ENCODE results near the gene CAMKK1.

CAMKK1 gene

GRCh38 chr17:3923466-3924190 lies 30.8 kb upstream of the CAMKK1 start:
- Histone ChIP-seq H3K4me3 (no peak overlapping the region), H3K4me1 (no peaks in the 10 kb centered on the region), H3K9me3 (no peaks in the 10 kb centered on the region), H3K36me3 (replicated peaks) (no peaks in the 10 kb centered on the region), H3K27me3 (ENCODE audit: low read depth) (no peaks in the 10 kb centered on the region)
- in situ Hi-C loops (cut with MboI; ENCODE audit: low sequenced_read_pairs), result no loop called here
- DNase-seq (ENCODE audit: low spot score in 2 of 2), result no peak

GRCh38 chr17:3922765-3923164 lies 29.9 kb upstream of the CAMKK1 start:
- Histone ChIP-seq H3K4me3 (no peak overlapping the region), H3K36me3 (replicated peaks) (no peaks in the 10 kb centered on the region), H3K4me1 (no peaks in the 10 kb centered on the region), H3K27me3 (ENCODE audit: low read depth) (no peaks in the 10 kb centered on the region), H3K9me3 (no peaks in the 10 kb centered on the region)
- DNase-seq (ENCODE audit: low spot score in 2 of 2), result no peak
- in situ Hi-C loops (cut with MboI; ENCODE audit: low sequenced_read_pairs), result no loop called here

GRCh38 chr17:3921502-3922319 lies 28.9 kb upstream of the CAMKK1 start:
- Histone ChIP-seq H3K27me3 (ENCODE audit: low read depth) (no peaks in the 10 kb centered on the region), H3K36me3 (replicated peaks) (no peaks in the 10 kb centered on the region), H3K9me3 (no peaks in the 10 kb centered on the region), H3K4me3 (no peak overlapping the region), H3K4me1 (no peaks in the 10 kb centered on the region)
- DNase-seq (ENCODE audit: low spot score in 2 of 2), result no peak
- in situ Hi-C loops (cut with MboI; ENCODE audit: low sequenced_read_pairs), result no loop called here

GRCh38 chr17:3921006-3921405 lies 28.2 kb upstream of the CAMKK1 start:
- no peaks in the 10 kb centered on the region for H3K4me1 ChIP-seq
- H3K36me3 ChIP-seq (replicated peaks), result no peaks in the 10 kb centered on the region
- no peaks in the 10 kb centered on the region for H3K9me3 ChIP-seq
- H3K27me3 ChIP-seq (ENCODE audit: low read depth), result no peaks in the 10 kb centered on the region
- H3K4me3 ChIP-seq, result no peak overlapping the region
- DNase-seq (ENCODE audit: low spot score in 2 of 2), result no peak
- in situ Hi-C loops (cut with MboI; ENCODE audit: low sequenced_read_pairs), result no loop called here

GRCh38 chr17:3919123-3919624 lies 26.3 kb upstream of the CAMKK1 start:
- no peaks in the 10 kb centered on the region for H3K36me3 ChIP-seq (replicated peaks)
- H3K4me3 ChIP-seq, result no peak overlapping the region
- no peaks in the 10 kb centered on the region for H3K9me3 ChIP-seq
- in situ Hi-C loops (cut with MboI; ENCODE audit: low sequenced_read_pairs), result no loop called here
- H3K4me1 ChIP-seq, result no peaks in the 10 kb centered on the region
- H3K27me3 ChIP-seq (ENCODE audit: low read depth), result no peaks in the 10 kb centered on the region
- no peak for DNase-seq (ENCODE audit: low spot score in 2 of 2)

GRCh38 chr17:3918372-3919122 lies 25.7 kb upstream of the CAMKK1 start:
- no peaks in the 10 kb centered on the region for H3K4me1 ChIP-seq
- H3K9me3 ChIP-seq, result no peaks in the 10 kb centered on the region
- no peaks in the 10 kb centered on the region for H3K36me3 ChIP-seq (replicated peaks)
- no peak overlapping the region for H3K4me3 ChIP-seq
- no peak for DNase-seq (ENCODE audit: low spot score in 2 of 2)
- in situ Hi-C loops (cut with MboI; ENCODE audit: low sequenced_read_pairs), result no loop called here
- H3K27me3 ChIP-seq (ENCODE audit: low read depth), result no peaks in the 10 kb centered on the region

- in situ Hi-C loops (cut with MboI; ENCODE audit: low sequenced_read_pairs), result no loop called here
- H3K4me3 ChIP-seq, result no peak overlapping the region
- peak in 1 of 2 experiments; percentile 41 for DNase-seq (ENCODE audit: low spot score in 2 of 2)
These were observed 24.6 kb upstream of the CAMKK1 start for GRCh38 chr17:3917391-3917931.

GRCh38 chr17:3916825-3917224 lies 24.0 kb upstream of the CAMKK1 start:
- DNase-seq (ENCODE audit: low spot score in 2 of 2), result no peak
- H3K4me3 ChIP-seq, result no peak overlapping the region
- in situ Hi-C loops (cut with MboI; ENCODE audit: low sequenced_read_pairs), result no loop called here
- no peaks in the 10 kb centered on the region for H3K9me3 ChIP-seq
- no peaks in the 10 kb centered on the region for H3K27me3 ChIP-seq (ENCODE audit: low read depth)
- no peaks in the 10 kb centered on the region for H3K4me1 ChIP-seq
- H3K36me3 ChIP-seq (replicated peaks), result no peaks in the 10 kb centered on the region

More at GRCh38 chr17:3917391-3917931, 24.6 kb upstream of the CAMKK1 start:
- Histone ChIP-seq H3K27me3 (ENCODE audit: low read depth) (no peaks in the 10 kb centered on the region), H3K9me3 (no peaks in the 10 kb centered on the region), H3K4me1 (no peaks in the 10 kb centered on the region), H3K36me3 (replicated peaks) (no peaks in the 10 kb centered on the region)

- DNase-seq (ENCODE audit: low spot score in 2 of 2), result no peak
- no peaks in the 10 kb centered on the region for H3K4me1 ChIP-seq
- no peaks in the 10 kb centered on the region for H3K9me3 ChIP-seq
- no peaks in the 10 kb centered on the region for H3K27me3 ChIP-seq (ENCODE audit: low read depth)
- in situ Hi-C loops (cut with MboI; ENCODE audit: low sequenced_read_pairs), result no loop called here
- H3K36me3 ChIP-seq (replicated peaks), result no peaks in the 10 kb centered on the region
- H3K4me3 ChIP-seq, result no peak within 1 kb of the TSS
These were observed 23.3 kb upstream of the CAMKK1 start, which contains the start of gene P2RX1 for GRCh38 chr17:3915995-3916696. Gene P2RX1, minus strand, starts transcription at chr17:3916465. Its CDS starts 240 bp downstream, at chr17:3916225.

- no peaks in the 10 kb centered on the region for H3K4me1 ChIP-seq
- in situ Hi-C loops (cut with MboI; ENCODE audit: low sequenced_read_pairs), result no loop called here
These were observed 22.7 kb upstream of the CAMKK1 start for GRCh38 chr17:3915581-3915994.

GRCh38 chr17:3914312-3914670 lies 21.4 kb upstream of the CAMKK1 start:
- DNase-seq (ENCODE audit: low spot score in 2 of 2), result no peak
- Histone ChIP-seq H3K4me3 (no peak overlapping the region), H3K4me1 (no peaks in the 10 kb centered on the region), H3K9me3 (no peaks in the 10 kb centered on the region), H3K27me3 (ENCODE audit: low read depth) (no peaks in the 10 kb centered on the region), H3K36me3 (replicated peaks) (no peaks in the 10 kb centered on the region)
- in situ Hi-C loops (cut with MboI; ENCODE audit: low sequenced_read_pairs), result loop anchor here (5.0 kb wide), 1 partner anchor 88 kb away; no protein-coding TSS in a partner anchor

More at GRCh38 chr17:3915581-3915994, 22.7 kb upstream of the CAMKK1 start:
- H3K27me3 ChIP-seq (ENCODE audit: low read depth), result no peaks in the 10 kb centered on the region
- no peak overlapping the region for H3K4me3 ChIP-seq
- DNase-seq (ENCODE audit: low spot score in 2 of 2), result no peak
- no peaks in the 10 kb centered on the region for H3K9me3 ChIP-seq
- no peaks in the 10 kb centered on the region for H3K36me3 ChIP-seq (replicated peaks)

GRCh38 chr17:3913531-3914311 lies 20.9 kb upstream of the CAMKK1 start:
- no peak overlapping the region for H3K4me3 ChIP-seq
- no peaks in the 10 kb centered on the region for H3K36me3 ChIP-seq (replicated peaks)
- H3K9me3 ChIP-seq, result no peaks in the 10 kb centered on the region
- DNase-seq (ENCODE audit: low spot score in 2 of 2), result peak; percentile 33 to 88
- in situ Hi-C loops (cut with MboI; ENCODE audit: low sequenced_read_pairs), result loop anchor here (5.0 kb wide), 1 partner anchor 89 kb away; no protein-coding TSS in a partner anchor
- no peaks in the 10 kb centered on the region for H3K27me3 ChIP-seq (ENCODE audit: low read depth)
- H3K4me1 ChIP-seq, result no peaks in the 10 kb centered on the region

Measured in HAP-1 (cell line).